GM21367 (cell line): ENCODE data around the gene TMEM208.

Experiments
- ATAC-seq: cut with Tn5 transposase; IDR thresholded peaks from one replicate; pipeline ENCODE4 v1.9.1; 2021; ENCODE audit not compliant: unreplicated experiment

TMEM208 gene

GRCh38 chr16:67271446-67271845 lies 44.5 kb downstream of the TMEM208 start:
- no peak for ATAC-seq

- ATAC-seq: no peak
These were observed 48.4 kb downstream of the TMEM208 start for GRCh38 chr16:67275321-67275720.

- ATAC-seq: no peak
These were observed 50.5 kb downstream of the TMEM208 start for GRCh38 chr16:67277294-67277998.

GRCh38 chr16:67277999-67278772 lies 51.3 kb downstream of the TMEM208 start:
- ATAC-seq: no peak
